A549 treated with Mapracorat at 1 μM for 4 hours (cell line): ENCODE measurements around the gene TP53TG3. TPM values are rescaled to one million over a fixed set of nuclear protein-coding genes. Genes with fewer than 3 reads are reported as not detected.

ENCODE experiments used
- total RNA-seq: library from RNA; stranded (reverse); fragments of 200-300 nt; extraction: Qiagen RNA extraction; gene quantifications from 5 replicates; pipeline ENCODE4 v1.2.3, GENCODE V29; 2022

The TP53TG3 gene, protein sequence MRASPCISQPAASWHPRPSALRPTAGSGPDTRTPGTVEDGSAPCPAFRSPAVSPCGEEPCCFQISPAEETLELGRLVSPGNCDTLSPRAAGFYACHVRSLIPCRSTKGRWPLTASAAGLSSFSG
- total RNA-seq = 0.17 to 0.81 TPM (median 0.49 TPM) in 4 of 5 replicates, not detected in the other

DNA sequence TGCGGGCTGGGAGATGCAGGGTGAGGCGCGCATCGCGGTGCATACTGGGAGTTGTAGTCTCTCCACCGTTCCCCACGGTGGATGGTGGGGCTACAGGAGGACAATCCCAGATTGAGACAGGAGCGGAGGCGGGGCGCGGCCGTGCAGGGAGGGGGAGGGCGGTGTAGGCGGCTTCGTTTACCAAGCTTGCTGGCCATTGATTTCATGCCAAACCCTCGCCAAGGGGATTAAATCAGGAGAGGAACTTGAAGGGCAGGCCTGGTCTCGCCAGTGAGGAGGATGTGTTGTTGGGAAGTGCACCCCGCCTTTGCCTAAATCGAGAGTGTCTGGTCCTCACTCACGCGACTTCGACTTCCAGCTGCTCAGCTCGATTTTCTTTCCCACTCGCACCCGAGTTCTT lies at the start of gene TP53TG3:
Gene TP53TG3 (minus strand): TSS at position 101 of the 400 bp plus-strand sequence. CDS start 68 bp downstream, at position 33.

